NCI-H2196 treated with DMSO at 0.1 percent for 48 hours (cell line): Measurements from ENCODE around the gene AAK1.

ENCODE experiments used
- DNase-seq: peaks from one replicate; lab custom pipeline; 2025; ENCODE audit not compliant: unreplicated experiment; lab: John Stamatoyannopoulos, UW

The AAK1 gene

DNA sequence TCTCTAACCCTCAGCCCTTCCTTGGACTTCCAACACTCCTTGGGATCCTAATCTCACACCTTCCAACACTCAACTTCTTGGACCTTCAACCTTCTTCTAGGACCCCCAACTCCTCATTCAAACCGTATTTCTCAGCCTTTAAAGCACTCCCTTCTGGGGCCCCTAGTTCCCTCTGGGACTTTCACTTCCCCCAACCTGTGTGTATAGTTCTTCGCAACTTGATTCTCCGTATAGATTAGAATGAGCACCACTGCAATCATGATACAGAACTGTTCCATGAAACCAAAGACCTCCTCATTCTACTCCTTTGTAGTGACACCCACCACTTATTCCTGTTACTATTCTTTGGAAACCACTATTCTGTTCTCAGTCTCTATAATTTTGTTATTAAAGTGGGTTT lies 144.3 kb downstream of the AAK1 start:
- no peak for DNase-seq

- DNase-seq = no peak
Observed at GRCh38 chr2:69495861-69496260, 147.7 kb downstream of the AAK1 start.

DNA sequence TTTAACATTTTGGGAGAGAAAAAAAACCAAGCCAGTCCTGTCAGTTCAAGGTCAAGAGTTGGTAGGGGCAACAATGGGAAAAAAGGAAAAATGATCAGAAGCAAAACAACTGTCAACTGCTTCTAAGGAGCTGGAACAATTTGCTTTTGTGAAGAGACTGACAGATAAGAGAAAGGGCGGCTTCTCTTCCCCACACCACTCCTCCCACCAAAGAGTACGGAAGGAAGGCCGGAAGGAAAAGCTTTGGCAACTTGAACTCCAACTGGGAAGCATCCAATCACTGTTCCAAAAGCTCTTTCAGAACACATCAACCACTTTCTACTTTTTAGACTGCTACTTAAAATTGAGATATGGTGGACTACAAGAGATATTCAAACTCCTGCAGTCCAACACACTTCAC lies 148.5 kb downstream of the AAK1 start:
- DNase-seq = no peak

DNA sequence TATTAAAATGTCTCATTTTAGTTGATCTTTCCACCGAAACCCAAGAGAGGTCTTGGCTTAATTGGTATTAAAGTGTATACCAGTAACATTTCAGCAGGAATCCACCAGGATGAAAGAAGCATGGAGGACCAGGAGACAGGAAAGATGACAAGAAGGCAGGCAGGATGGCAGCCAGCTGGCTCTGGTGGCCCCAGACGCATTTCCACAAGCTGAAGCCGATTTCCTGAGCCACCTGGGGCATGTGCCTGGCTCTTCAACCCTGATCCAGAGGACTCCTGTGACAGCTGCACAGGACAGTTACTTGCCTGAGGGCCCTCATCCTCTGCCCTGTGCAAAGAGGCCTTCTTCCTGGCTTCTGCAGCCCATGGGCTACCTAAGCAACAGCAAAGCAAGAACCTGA lies 149.4 kb downstream of the AAK1 start:
- no peak for DNase-seq

GRCh38 chr2:69493268-69493667 lies 150.3 kb downstream of the AAK1 start:
- DNase-seq = no peak

DNA sequence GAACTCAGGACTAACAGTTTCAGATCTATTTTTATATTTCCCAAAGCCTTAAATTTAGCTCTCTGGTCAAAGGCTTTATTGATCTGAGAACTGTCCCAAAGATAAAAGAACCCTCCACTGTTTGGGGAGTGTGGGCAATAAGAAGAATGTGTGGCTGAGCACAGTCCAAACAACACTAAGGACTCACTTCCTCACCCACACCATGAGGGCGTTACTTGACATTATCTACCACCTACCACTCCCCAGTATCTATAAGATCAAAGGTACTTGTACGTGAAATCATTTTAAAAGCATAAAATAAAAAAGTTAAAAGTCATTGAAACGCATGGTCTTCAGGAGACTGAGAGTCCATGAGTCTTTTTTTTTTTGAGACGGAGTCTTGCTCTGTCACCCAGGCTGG lies 151.7 kb downstream of the AAK1 start:
- DNase-seq = no peak

- no peak for DNase-seq
Observed at GRCh38 chr2:69490486-69490885, 153.1 kb downstream of the AAK1 start.

- no peak for DNase-seq
Observed at GRCh38 chr2:69489793-69490192, 153.7 kb downstream of the AAK1 start.

GRCh38 chr2:69483696-69484095 lies 159.8 kb downstream of the AAK1 start:
- no peak for DNase-seq

DNA sequence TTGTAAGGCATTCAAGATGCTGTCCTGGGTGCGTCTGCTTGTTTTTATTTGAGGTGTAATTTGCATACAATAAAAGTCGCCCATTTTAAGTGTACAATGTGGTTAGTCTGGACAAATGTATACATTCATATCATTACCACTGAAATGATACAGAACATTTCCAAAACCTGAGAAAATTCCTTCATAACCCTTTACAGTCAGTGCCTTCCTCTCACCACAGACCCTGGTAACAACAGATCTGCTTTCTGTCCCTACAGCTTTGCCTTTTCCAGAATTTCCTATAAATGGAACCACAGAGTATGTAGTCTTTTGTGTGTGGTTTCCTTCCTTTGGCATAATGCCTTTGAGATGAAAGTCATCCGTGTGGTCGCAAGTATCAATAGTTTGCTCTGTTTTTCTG lies 160.5 kb downstream of the AAK1 start:
- no peak for DNase-seq

GRCh38 chr2:69482471-69482870 lies 161.1 kb downstream of the AAK1 start:
- DNase-seq = no peak

DNA sequence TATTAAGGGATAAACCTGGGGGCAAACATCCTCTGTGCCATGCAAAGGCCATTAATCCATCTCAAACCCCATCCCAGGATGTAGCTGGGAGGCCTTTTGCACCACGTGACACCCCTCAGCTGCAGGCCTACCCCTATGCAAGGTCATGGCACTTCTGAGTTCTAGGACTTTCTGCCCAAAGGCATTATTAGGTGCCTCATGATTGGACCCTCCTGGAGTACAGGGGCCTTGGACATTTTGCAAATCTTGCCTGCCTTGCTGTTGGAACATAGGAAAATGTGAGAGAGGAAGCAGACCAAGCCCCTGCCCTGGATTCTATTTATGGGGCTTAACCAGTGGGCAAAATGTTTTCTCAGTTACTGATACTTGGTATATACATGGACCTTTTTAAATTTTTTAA lies 162.1 kb downstream of the AAK1 start:
- DNase-seq = no peak

GRCh38 chr2:69477627-69478026 lies 165.9 kb downstream of the AAK1 start:
- no peak for DNase-seq

- DNase-seq = no peak
Observed at GRCh38 chr2:69474688-69475087, 168.9 kb downstream of the AAK1 start.

GRCh38 chr2:69471793-69472192 lies 171.7 kb downstream of the AAK1 start:
- no peak for DNase-seq

GRCh38 chr2:69470911-69471310 lies 172.6 kb downstream of the AAK1 start:
- DNase-seq = no peak

- no peak for DNase-seq
Observed at GRCh38 chr2:69469784-69470183, 173.8 kb downstream of the AAK1 start.

DNA sequence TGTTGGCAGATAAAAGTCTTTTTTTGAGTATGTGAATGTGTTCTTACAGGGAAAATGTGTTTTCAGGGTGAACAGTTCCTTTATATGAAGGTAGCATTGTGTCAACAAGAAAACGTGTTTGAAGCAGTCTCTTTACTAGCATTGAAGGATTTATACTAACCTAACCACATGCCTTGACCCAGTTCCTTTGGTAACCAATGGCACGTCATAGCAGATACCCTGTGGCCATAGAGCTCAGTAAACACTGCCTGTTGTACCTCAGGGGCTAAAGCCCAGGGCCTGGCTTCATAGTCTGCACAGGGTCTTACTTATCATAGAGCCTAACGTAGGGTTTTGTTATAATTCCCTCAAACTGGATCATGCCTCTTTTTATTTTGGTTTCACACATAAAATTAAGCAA lies 174.2 kb downstream of the AAK1 start:
- DNase-seq = no peak

DNA sequence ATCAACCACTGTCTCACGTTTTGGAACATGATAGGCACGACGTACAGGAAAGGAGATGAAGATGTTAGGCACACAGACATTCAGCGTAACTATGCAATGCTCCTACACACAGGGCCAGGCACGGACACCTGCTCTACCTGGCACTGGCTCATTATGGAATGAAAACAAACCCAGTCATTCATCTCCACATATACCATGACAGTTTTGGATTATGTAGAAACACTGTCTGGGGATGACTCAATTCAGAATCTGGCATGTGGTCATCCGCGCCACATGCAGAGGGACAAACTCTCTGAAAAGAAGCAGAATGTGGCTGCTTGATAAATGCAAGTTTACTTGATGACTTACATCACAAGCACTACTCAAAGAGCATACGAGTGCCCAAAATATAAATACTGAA lies 176.8 kb downstream of the AAK1 start:
- no peak for DNase-seq

DNA sequence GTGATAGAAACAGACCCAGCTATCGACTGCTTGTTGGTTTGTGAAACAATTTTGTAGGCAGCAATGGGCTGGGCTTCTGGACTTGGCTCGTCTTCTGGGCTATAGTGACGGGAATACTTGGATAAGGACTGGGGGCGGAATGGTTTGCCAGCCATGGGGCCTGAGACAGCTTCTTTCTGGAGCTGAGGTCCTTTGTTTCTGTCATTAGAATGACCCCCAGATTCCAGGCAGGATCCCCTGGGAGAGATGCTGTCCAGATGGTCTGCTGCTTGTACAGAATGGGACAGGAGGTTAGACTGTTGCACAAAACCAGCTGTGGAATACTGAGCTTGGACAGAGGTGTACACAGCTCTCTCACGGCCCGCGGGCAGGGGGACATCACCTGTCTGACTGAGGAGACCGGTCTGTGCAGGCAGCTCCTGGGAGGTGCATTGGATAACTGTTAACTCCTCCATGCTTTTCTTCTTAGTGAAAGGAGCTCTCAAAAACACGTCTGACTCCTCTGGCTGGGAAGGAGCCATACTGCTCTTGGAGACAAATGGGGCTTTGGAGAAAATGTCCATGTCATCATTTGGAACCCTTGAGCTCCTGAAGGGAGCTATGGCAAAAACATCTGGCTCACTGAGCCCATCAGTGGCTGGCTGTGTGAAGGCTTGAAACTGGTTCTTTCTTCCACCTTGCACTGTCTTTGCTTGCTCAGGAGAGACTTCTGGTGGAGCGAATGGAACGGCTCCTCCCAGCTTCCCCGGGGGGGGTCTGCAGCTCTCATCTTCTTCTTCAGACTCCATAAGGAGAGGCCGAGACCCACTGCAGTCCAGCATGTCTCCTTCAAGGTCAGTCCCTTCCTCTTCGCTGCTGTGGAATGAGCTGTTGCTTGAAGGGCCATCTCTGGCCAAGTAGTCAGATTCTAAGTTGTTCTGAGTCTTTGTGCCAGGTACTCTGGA lies 177.8 kb downstream of the AAK1 start:
- DNase-seq = no peak

DNA sequence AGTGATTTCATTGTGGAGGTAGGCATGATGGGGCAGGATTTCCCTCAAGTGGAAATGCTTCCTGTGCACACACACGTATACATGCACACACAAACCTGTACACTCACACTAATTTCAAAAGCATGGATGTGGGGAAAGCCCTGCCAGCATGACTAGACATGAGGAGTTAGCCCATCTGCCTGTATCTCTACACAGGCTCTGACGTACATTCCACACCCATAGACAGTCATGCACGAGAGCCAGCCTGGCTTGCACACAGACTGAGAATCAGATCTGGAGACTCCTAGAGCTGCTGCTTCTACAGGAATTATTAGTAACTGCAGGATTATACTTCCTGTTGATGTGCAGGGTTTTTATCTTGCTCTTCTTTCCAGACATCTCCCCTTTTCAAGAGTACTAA lies 179.0 kb downstream of the AAK1 start:
- no peak for DNase-seq

- no peak for DNase-seq
Observed at GRCh38 chr2:69462780-69463179, 180.8 kb downstream of the AAK1 start.

- no peak for DNase-seq
Observed at GRCh38 chr2:69461404-69461803, 182.1 kb downstream of the AAK1 start.
